ENCODE data around the gene EIF4EBP3.

The EIF4EBP3 gene

GRCh38 chr5:140547508-140548299 is at the start of gene EIF4EBP3:
EIF4EBP3 (plus strand) TSS chr5:140547662; CDS start chr5:140547738, 76 bp downstream.
- DNase-seq = peak; percentile 93

GRCh38 chr5:140497897-140498296 is 49.6 kb upstream of the EIF4EBP3 start:
- DNase-seq = no peak

GRCh38 chr5:140498591-140498990 is 48.9 kb upstream of the EIF4EBP3 start:
- no peak for DNase-seq

GRCh38 chr5:140502834-140503233 is 44.6 kb upstream of the EIF4EBP3 start:
- no peak for DNase-seq

- no peak for DNase-seq
These were observed 37.6 kb upstream of the EIF4EBP3 start for GRCh38 chr5:140509898-140510297.

- no peak for DNase-seq
These were observed 34.3 kb upstream of the EIF4EBP3 start for GRCh38 chr5:140513124-140513523.

GRCh38 chr5:140524003-140524402 is 23.5 kb upstream of the EIF4EBP3 start:
- DNase-seq = no peak

GRCh38 chr5:140540227-140540626 is 7.2 kb upstream of the EIF4EBP3 start:
- no peak for DNase-seq

- no peak for DNase-seq
These were observed 4.5 kb upstream of the EIF4EBP3 start for GRCh38 chr5:140542972-140543371.

- no peak for DNase-seq
These were observed 2.5 kb upstream of the EIF4EBP3 start for GRCh38 chr5:140544986-140545385.

- DNase-seq = no peak
These were observed 1.9 kb upstream of the EIF4EBP3 start for GRCh38 chr5:140545606-140546005.

GRCh38 chr5:140546851-140547507 is 483 bp upstream of the EIF4EBP3 start:
- DNase-seq = no peak

- DNase-seq = no peak
These were observed 832 bp downstream of the EIF4EBP3 start for GRCh38 chr5:140548300-140548688.

GRCh38 chr5:140548791-140549190 is 1.3 kb downstream of the EIF4EBP3 start:
- DNase-seq = no peak

GRCh38 chr5:140549237-140550144 is 2.0 kb downstream of the EIF4EBP3 start:
- DNase-seq = peak; percentile 39

GRCh38 chr5:140550147-140551079 is 3.0 kb downstream of the EIF4EBP3 start:
- no peak for DNase-seq

GRCh38 chr5:140551872-140552271 is 4.4 kb downstream of the EIF4EBP3 start:
- no peak for DNase-seq

- no peak for DNase-seq
These were observed 6.2 kb downstream of the EIF4EBP3 start for GRCh38 chr5:140553657-140554056.

- peak; percentile 68 for DNase-seq
These were observed 7.0 kb downstream of the EIF4EBP3 start for GRCh38 chr5:140554454-140554853.

- no peak for DNase-seq
These were observed 8.4 kb downstream of the EIF4EBP3 start for GRCh38 chr5:140555747-140556312.

- no peak for DNase-seq
These were observed 9.0 kb downstream of the EIF4EBP3 start for GRCh38 chr5:140556438-140556837.
